ENCODE measurements around the gene DAAM1.

GRCh38 chr14:59336706-59337105 is 148.2 kb downstream of the DAAM1 start:
- no peak for TF ChIP-seq ZFP3 (CRISPR knock-in tag; IDR thresholded peaks at IDR 0.05)
- no peak for TF ChIP-seq ZFP30 (CRISPR knock-in tag; IDR thresholded peaks at IDR 0.05)
- no peak for TF ChIP-seq BACH2 (CRISPR knock-in tag; IDR thresholded peaks at IDR 0.05; ENCODE audit: borderline replicate concordance)

All from SK-N-SH treated with all-trans-retinoic acid at 6 μM for 48 hours (cell line).